Activated CD4-positive, alpha-beta T cell treated with anti-CD3 and anti-CD28 coated beads, Interleukin-2, amount 10 ng/mL, durations not matched to agents 7 days and 5 days (primary cell): ENCODE results near the gene BICD1. TPM values are rescaled to one million over a fixed set of nuclear protein-coding genes. Genes with fewer than 3 reads are reported as not detected.

ENCODE experiments used
- CTCF ChIA-PET: fragments of 350-600 bp; sonication (Branson Sonifier 250); formaldehyde crosslinking; loops from one replicate; lab custom pipeline; 2021; ENCODE audit warnings: antibody characterized with exemption; lab: Charles Lee
- POLR2A ChIA-PET: fragments of 350-600 bp; sonication (Branson Sonifier 250); formaldehyde crosslinking; loops from one replicate; lab custom pipeline; 2021; ENCODE audit warnings: antibody characterized with exemption; lab: Charles Lee
- DNase-seq: peaks from one replicate; pipeline ENCODE4 v3.0.0-alpha.2; 2020
- H3K27ac Mint-ChIP-seq: one replicate; pipeline ENCODE4 v1.8.0; 2021; ENCODE audit warnings: mild to moderate bottlenecking, moderate library complexity, mixed read lengths
- H3K27me3 Mint-ChIP-seq: one replicate; pipeline ENCODE4 v1.8.0; 2021; ENCODE audit warnings: mixed read lengths
- H3K36me3 Mint-ChIP-seq: one replicate; pipeline ENCODE4 v1.8.0; 2021; ENCODE audit warnings: low read depth, mixed read lengths
- H3K4me1 Mint-ChIP-seq: one replicate; pipeline ENCODE4 v1.8.0; 2021; ENCODE audit warnings: mixed read lengths
- H3K4me3 Mint-ChIP-seq: one replicate; pipeline ENCODE4 v1.8.0; 2021; ENCODE audit warnings: mild to moderate bottlenecking, moderate library complexity, mixed read lengths
- H3K9me3 Mint-ChIP-seq: one replicate; pipeline ENCODE4 v1.8.0; 2021; ENCODE audit warnings: mixed read lengths
- total RNA-seq, 2 experiments: library from RNA; stranded (reverse); gene quantifications; one replicate each; pipeline ENCODE4 v1.2.3, GENCODE V29; 2021

The BICD1 gene
- total RNA-seq, 2 experiments from 2014 or later: 20.2 to 22.4 TPM

DNA sequence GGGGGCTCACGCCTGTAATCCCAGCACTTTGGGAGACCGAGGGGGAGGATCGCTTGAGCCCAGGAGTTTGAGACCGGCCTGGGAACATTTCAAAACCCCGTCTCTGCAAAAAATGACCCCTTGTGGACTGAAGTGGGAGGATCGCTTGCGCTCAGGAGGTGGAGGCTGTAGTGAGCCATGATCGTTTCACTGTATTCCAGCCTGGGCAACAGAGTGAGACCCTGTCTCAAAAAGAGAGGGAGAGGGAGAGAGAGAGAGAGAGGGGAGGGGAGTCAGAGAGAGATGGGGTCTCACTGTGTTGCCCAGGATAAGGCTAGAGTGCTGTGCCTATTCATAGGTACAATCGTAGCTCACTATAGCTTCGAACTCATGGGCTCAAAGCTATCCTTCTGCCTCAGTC, 295.5 kb downstream of the BICD1 start:
- Mint-ChIP-seq H3K27ac (no peak overlapping the region), H3K27me3 (peaks cover 47% of the 10 kb centered on the region), H3K4me3 (no peak overlapping the region), H3K9me3 (no peaks in the 10 kb centered on the region), H3K4me1 (peaks cover 12% of the 10 kb centered on the region), H3K36me3 (no peaks in the 10 kb centered on the region)
- no peak for DNase-seq
- ChIA-PET CTCF (interaction anchor here (0.6 to 0.7 kb wide), 2 partner anchors 106 to 153 kb away, joined by 3 to 5 read pairs; no protein-coding TSS in a partner anchor), POLR2A (no interaction called here)

- peaks cover 12% of the 10 kb centered on the region for H3K4me1 Mint-ChIP-seq
- no peaks in the 10 kb centered on the region for H3K36me3 Mint-ChIP-seq
- peaks cover 45% of the 10 kb centered on the region for H3K27me3 Mint-ChIP-seq
- H3K4me3 Mint-ChIP-seq: no peak overlapping the region
- H3K9me3 Mint-ChIP-seq: no peaks in the 10 kb centered on the region
- CTCF ChIA-PET: interaction anchor here (0.8 kb wide), 1 partner anchor 55 kb away, joined by 5 read pairs; no protein-coding TSS in a partner anchor
- POLR2A ChIA-PET: no interaction called here
- no peak overlapping the region for H3K27ac Mint-ChIP-seq
- DNase-seq: no peak
Observed at GRCh38 chr12:32402946-32403345, 296.3 kb downstream of the BICD1 start.

DNA sequence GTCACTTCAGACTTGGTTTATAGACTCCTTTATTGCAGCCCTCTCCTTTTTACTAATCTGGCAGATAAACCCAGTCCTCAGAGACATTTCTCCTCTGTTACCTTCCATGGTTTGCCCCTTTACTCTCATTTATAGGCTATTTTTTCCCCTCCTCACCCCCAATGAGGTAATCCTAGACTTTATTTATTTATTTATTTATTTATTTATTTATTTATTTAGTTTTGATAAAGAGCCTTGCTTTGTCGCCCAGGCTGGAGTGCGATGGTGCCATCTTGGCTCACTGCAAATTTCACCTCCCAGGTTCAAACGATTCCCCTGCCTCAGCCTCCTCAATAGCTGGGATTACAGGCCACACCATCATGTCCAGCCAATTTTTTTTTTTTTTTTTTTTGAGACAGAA, 301.1 kb downstream of the BICD1 start:
- ChIA-PET POLR2A (no interaction called here), CTCF (no interaction called here)
- no peak for DNase-seq
- no peaks in the 10 kb centered on the region for H3K4me1 Mint-ChIP-seq
- H3K27me3 Mint-ChIP-seq: peaks cover 12% of the 10 kb centered on the region
- H3K36me3 Mint-ChIP-seq: no peaks in the 10 kb centered on the region
- no peak overlapping the region for H3K27ac Mint-ChIP-seq
- no peaks in the 10 kb centered on the region for H3K9me3 Mint-ChIP-seq
- H3K4me3 Mint-ChIP-seq: no peak overlapping the region

- CTCF ChIA-PET: interaction anchor here (0.5 kb wide), 1 partner anchor 127 kb away, joined by 3 read pairs; no protein-coding TSS in a partner anchor
- no peak for DNase-seq
- Mint-ChIP-seq H3K4me3 (no peak overlapping the region), H3K4me1 (no peaks in the 10 kb centered on the region), H3K27me3 (peaks cover 3% of the 10 kb centered on the region), H3K36me3 (no peaks in the 10 kb centered on the region), H3K9me3 (no peaks in the 10 kb centered on the region), H3K27ac (no peak overlapping the region)
- POLR2A ChIA-PET: no interaction called here
Observed at GRCh38 chr12:32413412-32413811, 306.8 kb downstream of the BICD1 start.

DNA sequence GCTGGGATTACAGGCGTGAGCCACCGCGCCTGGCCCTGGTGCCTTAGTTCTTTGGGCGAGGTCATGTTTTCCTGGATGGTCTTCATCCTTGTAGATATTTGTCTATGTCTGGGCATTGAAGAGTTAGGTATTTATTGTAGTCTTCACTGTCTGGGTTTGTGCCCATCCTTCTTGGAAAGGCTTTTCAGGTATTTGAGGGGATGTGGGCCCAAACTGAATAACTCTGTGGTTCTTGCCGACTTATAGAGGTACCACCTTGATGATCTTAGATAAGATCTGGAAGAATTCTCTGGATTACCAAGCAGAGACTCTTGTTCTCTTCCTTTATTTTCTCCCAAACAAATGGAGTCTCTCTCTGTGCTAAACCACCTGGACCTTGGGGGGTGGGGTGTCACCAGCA, 311.6 kb downstream of the BICD1 start:
- POLR2A ChIA-PET: no interaction called here
- Mint-ChIP-seq H3K27ac (no peak overlapping the region), H3K4me1 (no peaks in the 10 kb centered on the region), H3K27me3 (peaks cover 3% of the 10 kb centered on the region), H3K9me3 (no peaks in the 10 kb centered on the region), H3K4me3 (no peak overlapping the region), H3K36me3 (no peaks in the 10 kb centered on the region)
- DNase-seq: no peak
- CTCF ChIA-PET: no interaction called here

DNA sequence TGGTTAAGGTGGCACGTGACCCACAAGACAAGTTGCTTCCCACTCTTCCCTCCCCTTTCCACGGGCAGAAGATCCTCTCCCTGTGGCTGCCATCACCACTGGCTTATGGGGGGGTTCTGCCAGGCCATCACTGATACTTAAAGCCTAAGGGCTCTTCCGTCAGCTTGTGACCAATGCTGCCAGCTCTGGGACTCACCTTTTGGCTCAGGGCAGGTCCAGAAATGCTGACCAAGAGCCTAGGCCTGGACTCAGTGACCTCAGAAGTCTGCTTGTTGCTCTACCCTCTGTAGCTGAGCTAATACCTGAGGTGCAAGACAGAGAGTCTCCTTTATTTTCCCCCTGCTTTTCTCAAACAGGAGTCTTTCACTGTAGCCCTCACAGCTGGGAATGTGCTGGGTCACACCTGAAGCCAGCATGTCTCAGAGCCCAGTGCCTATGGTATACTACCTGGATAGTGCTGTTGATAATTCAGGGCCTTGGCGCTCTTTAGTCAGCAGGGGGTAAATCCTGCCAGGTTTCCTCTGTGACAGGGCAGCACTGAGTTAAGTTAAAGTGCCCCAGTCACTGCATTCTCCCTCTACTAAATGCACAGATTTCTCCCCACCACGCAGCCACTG, 312.4 kb downstream of the BICD1 start:
- ChIA-PET POLR2A (no interaction called here), CTCF (no interaction called here)
- H3K9me3 Mint-ChIP-seq: peaks cover under 1% of the 10 kb centered on the region
- H3K27me3 Mint-ChIP-seq: peaks cover 3% of the 10 kb centered on the region
- no peaks in the 10 kb centered on the region for H3K4me1 Mint-ChIP-seq
- DNase-seq: no peak
- H3K36me3 Mint-ChIP-seq: no peaks in the 10 kb centered on the region
- H3K27ac Mint-ChIP-seq: no peak overlapping the region
- no peak overlapping the region for H3K4me3 Mint-ChIP-seq

- H3K9me3 Mint-ChIP-seq: peaks cover 4% of the 10 kb centered on the region
- no peaks in the 10 kb centered on the region for H3K4me1 Mint-ChIP-seq
- H3K27me3 Mint-ChIP-seq: peaks cover 4% of the 10 kb centered on the region
- H3K4me3 Mint-ChIP-seq: no peak overlapping the region
- no peak overlapping the region for H3K27ac Mint-ChIP-seq
- ChIA-PET CTCF (no interaction called here), POLR2A (no interaction called here)
- DNase-seq: no peak
- H3K36me3 Mint-ChIP-seq: no peaks in the 10 kb centered on the region
Observed at GRCh38 chr12:32419520-32419960, 312.9 kb downstream of the BICD1 start.

- no peaks in the 10 kb centered on the region for H3K4me1 Mint-ChIP-seq
- no peak overlapping the region for H3K4me3 Mint-ChIP-seq
- ChIA-PET CTCF (no interaction called here), POLR2A (no interaction called here)
- H3K27me3 Mint-ChIP-seq: peaks cover 7% of the 10 kb centered on the region
- DNase-seq: no peak
- peaks cover 4% of the 10 kb centered on the region for H3K9me3 Mint-ChIP-seq
- no peaks in the 10 kb centered on the region for H3K36me3 Mint-ChIP-seq
- H3K27ac Mint-ChIP-seq: no peak overlapping the region
Observed at GRCh38 chr12:32420356-32420755, 313.7 kb downstream of the BICD1 start.

- POLR2A ChIA-PET: no interaction called here
Observed at GRCh38 chr12:32423559-32423958, 316.9 kb downstream of the BICD1 start.

GRCh38 chr12:32431025-32431424, 324.4 kb downstream of the BICD1 start:
- no peak for DNase-seq
- Mint-ChIP-seq H3K27me3 (peaks cover 7% of the 10 kb centered on the region), H3K4me1 (no peaks in the 10 kb centered on the region), H3K27ac (no peak overlapping the region), H3K36me3 (no peaks in the 10 kb centered on the region), H3K9me3 (peaks cover 9% of the 10 kb centered on the region), H3K4me3 (no peak overlapping the region)
- ChIA-PET CTCF (interaction anchor here (0.6 kb wide), 1 partner anchor 1613 kb away, joined by 4 read pairs; no protein-coding TSS in a partner anchor), POLR2A (no interaction called here)

More at GRCh38 chr12:32423559-32423958, 316.9 kb downstream of the BICD1 start:
- Mint-ChIP-seq H3K4me3 (no peak overlapping the region), H3K4me1 (no peaks in the 10 kb centered on the region), H3K27me3 (peaks cover 16% of the 10 kb centered on the region), H3K36me3 (no peaks in the 10 kb centered on the region), H3K27ac (no peak overlapping the region), H3K9me3 (peaks cover 13% of the 10 kb centered on the region)
- DNase-seq: no peak
- CTCF ChIA-PET: no interaction called here

Other genes starting within 250 kb of the BICD1 start
- gene RESF1, start 147.4 kb upstream of the BICD1 start, total RNA-seq: 100 to 1,000 TPM; 137 to 183 TPM